CD4-positive, CD25-positive, alpha-beta regulatory T cell (primary cell): ENCODE results near the gene CAPN15. TPM values are rescaled to one million over a fixed set of nuclear protein-coding genes. Genes with fewer than 3 reads are reported as not detected.
"Not testable (repeated sequence)": the region's sequence is repeated elsewhere in the genome, so short reads cannot be mapped to it uniquely, and the experiment has no call there.

Source experiments
- ATAC-seq, 2 donors: fragments of 150-1000 bp; cut with Tn5 transposase; one replicate each; pipeline ENCODE4 v1.10.0; 2021; ENCODE audit warnings: low read depth in 2 of 2, moderate number of reproducible peaks in 2 of 2, moderate library complexity in 1 of 2
- DNase-seq, 3 donors: peaks; one replicate each; pipeline versions ENCODE4 v3.0.0 to v3.0.0-alpha.2; 2012 to 2022; ENCODE audit warnings: mixed read lengths in 1 of 3
- H3K27ac ChIP-seq: one replicate; pipeline ENCODE4 v1.7.0; 2013; ENCODE audit warnings: mild to moderate bottlenecking, low read length; ENCODE audit not compliant: insufficient read depth, poor library complexity, severe bottlenecking
- H3K27me3 ChIP-seq: one replicate; pipeline ENCODE4 v1.7.0; 2013; ENCODE audit warnings: low read length; ENCODE audit not compliant: control insufficient read depth, insufficient read depth
- H3K36me3 ChIP-seq: one replicate; pipeline ENCODE4 v1.7.0; 2013; ENCODE audit warnings: mild to moderate bottlenecking, low read length, moderate library complexity; ENCODE audit not compliant: control insufficient read depth, insufficient read depth
- H3K4me1 ChIP-seq: 2 replicates; pipeline ENCODE4 v1.7.0; 2013; ENCODE audit warnings: mild to moderate bottlenecking, low read length; ENCODE audit not compliant: insufficient read depth, control insufficient read depth, poor library complexity, severe bottlenecking
- H3K4me3 ChIP-seq: one replicate; pipeline ENCODE4 v1.7.0; 2013; ENCODE audit warnings: low read depth, mild to moderate bottlenecking, low read length, moderate library complexity
- H3K9me3 ChIP-seq, 2 experiments: 1 replicate in 1 of 2; 2 replicates in 1 of 2; pipeline ENCODE4 v1.7.0; 2013; ENCODE audit warnings: low read length in 2 of 2, mild to moderate bottlenecking in 1 of 2, moderate library complexity in 1 of 2; ENCODE audit not compliant: control insufficient read depth in 2 of 2
- H3K27ac Mint-ChIP-seq, 3 donors: one replicate each; pipeline ENCODE4 v1.8.0; 2020 to 2022; ENCODE audit warnings: mild to moderate bottlenecking in 3 of 3, mixed read lengths in 3 of 3, moderate library complexity in 2 of 3
- H3K27me3 Mint-ChIP-seq: one replicate; pipeline ENCODE4 v1.8.0; 2022; ENCODE audit warnings: mild to moderate bottlenecking, mixed read lengths
- H3K36me3 Mint-ChIP-seq: one replicate; pipeline ENCODE4 v1.8.0; 2020; ENCODE audit warnings: mixed read lengths
- H3K4me1 Mint-ChIP-seq, 4 donors: one replicate each; pipeline ENCODE4 v1.8.0; 2020 to 2022; ENCODE audit warnings: mixed read lengths in 4 of 4, mild to moderate bottlenecking in 1 of 4
- H3K4me3 Mint-ChIP-seq, 4 donors: one replicate each; pipeline ENCODE4 v1.8.0; 2020 to 2022; ENCODE audit warnings: mild to moderate bottlenecking in 4 of 4, mixed read lengths in 4 of 4, moderate library complexity in 3 of 4
- H3K9me3 Mint-ChIP-seq, 7 donors: one replicate each; pipeline ENCODE4 v1.8.0; 2020 to 2022; ENCODE audit warnings: mixed read lengths in 7 of 7, mild to moderate bottlenecking in 3 of 7, moderate library complexity in 2 of 7
- polyA plus RNA-seq, 4 donors: library from polyadenylated mRNA; unstranded; fragments of 300-500 nt; fragmentation: Illumina TruSeq; gene quantifications; one replicate each; pipeline ENCODE4 v1.2.3, GENCODE V29; 2021
- total RNA-seq: library from RNA; stranded (reverse); gene quantifications from one replicate; pipeline ENCODE4 v1.2.3, GENCODE V29; 2022

The CAPN15 gene
- total and polyA plus RNA-seq, 5 donors from 2014 or later: 3.0 to 82.6 (median 5.8) TPM

DNA sequence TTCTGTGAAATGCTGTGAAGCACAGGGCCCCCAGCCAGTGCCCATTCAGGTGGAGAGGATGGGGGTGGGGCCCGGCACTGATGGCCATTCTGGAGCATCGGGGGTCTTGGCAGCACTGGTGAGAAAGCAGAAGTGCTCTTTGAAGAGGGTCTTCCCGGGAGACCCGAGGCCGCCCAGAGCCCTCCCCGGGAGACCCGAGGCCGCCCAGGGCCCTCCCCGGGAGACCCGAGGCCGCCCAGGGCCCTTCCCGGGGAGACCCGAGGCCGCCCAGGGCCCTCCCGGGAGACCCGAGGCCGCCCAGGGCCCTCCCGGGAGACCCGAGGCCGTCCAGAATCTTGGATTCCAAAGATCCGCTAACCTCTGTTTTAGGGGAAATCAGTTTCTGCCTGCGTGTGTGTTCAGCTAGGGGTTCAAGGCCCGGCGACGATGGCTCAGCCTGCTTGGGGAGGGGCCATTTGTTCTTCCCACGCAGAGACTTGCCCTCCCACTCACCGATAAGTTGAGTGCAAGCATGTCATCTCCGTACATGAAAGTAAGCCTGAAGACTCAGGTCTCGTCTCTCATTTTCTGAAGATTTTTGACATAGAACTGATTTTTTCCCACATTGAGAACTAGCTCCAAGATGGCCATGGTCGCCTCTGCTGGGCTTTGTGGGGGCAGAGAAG is 35.2 kb upstream of the CAPN15 start:
- Histone ChIP-seq H3K36me3 (peaks cover 11% of the 10 kb centered on the region), H3K9me3 (no peaks in the 10 kb centered on the region), H3K4me1 (no peaks in the 10 kb centered on the region), H3K4me3 (no peak overlapping the region), H3K27me3 (no peaks in the 10 kb centered on the region), H3K27ac (no peak overlapping the region)
- no peak overlapping the region for H3K27ac Mint-ChIP-seq
- DNase-seq (no peak), ATAC-seq (no peak)
- peaks cover 0 to 4% (median 0%) of the 10 kb centered on the region in 4 donors for H3K4me1 Mint-ChIP-seq
- no peaks in the 10 kb centered on the region for H3K9me3 Mint-ChIP-seq
- no peak overlapping the region for H3K4me3 Mint-ChIP-seq
- no peaks in the 10 kb centered on the region for H3K27me3 Mint-ChIP-seq
- H3K36me3 Mint-ChIP-seq: peaks cover 19% of the 10 kb centered on the region

DNA sequence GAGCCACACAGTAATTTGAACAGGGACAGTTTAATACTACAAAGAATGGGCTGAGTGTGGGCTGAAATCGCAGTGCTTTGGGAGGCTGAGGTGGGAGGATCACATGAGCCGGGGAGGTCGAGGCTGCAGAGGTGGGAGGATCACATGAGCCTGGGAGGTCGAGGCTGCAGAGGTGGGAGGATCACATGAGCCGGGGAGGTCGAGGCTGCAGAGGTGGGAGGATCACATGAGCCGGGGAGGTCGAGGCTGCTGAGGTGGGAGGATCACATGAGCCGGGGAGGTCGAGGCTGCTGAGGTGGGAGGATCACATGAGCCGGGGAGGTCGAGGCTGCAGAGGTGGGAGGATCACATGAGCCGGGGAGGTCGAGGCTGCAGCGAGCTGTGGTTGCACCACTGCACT is 32.8 kb upstream of the CAPN15 start:
- H3K4me3 Mint-ChIP-seq, H3K9me3 Mint-ChIP-seq, ATAC-seq, H3K4me1 ChIP-seq, H3K27me3 ChIP-seq, H3K4me1 Mint-ChIP-seq, H3K27ac Mint-ChIP-seq, DNase-seq, H3K27me3 Mint-ChIP-seq, H3K9me3 ChIP-seq, H3K4me3 ChIP-seq, H3K36me3 ChIP-seq, H3K27ac ChIP-seq: not testable (repeated sequence)
- H3K36me3 Mint-ChIP-seq: peaks cover 17% of the 10 kb centered on the region

DNA sequence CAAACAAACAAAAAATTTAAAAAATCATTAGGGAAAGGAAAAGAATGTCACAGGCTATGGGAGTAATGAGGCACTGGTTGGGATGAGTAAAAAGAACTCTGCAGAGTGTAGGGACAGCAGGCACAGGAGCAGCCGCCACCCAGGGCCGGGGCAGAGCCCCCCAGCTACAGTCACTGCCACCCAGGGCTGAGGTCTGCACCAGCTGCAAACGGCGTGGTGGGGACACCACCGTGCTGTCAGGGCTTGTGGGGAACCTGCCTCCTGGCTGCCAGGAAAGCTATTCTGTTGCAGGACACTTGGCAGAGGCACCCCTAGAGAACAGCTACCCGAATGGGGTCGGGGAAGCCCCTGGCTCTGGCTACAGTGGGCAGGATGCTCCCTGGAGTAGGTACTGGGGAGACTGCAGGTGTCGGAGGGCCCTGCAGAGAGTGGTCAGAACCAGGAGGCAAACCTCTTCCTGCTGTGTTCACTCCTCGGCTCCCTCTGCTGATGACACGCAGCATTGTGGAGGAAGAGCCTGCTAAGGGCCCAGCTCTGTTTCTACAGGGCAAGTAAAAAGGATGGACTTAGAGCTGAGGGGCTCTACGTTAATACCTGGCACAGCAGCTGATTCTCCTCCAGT is 32.3 kb upstream of the CAPN15 start:
- H3K27ac ChIP-seq: no peak overlapping the region
- ATAC-seq (no peak), DNase-seq (peak in 2 of 3 donors; percentile 13 to 60)
- peak overlapping the region in 1 of 3 donors; percentile 61 for H3K27ac Mint-ChIP-seq
- H3K4me3 Mint-ChIP-seq: no peak overlapping the region
- H3K4me3 ChIP-seq: no peak overlapping the region
- H3K36me3 ChIP-seq: no peaks in the 10 kb centered on the region
- no peaks in the 10 kb centered on the region for H3K27me3 ChIP-seq
- H3K9me3 Mint-ChIP-seq: no peaks in the 10 kb centered on the region
- no peaks in the 10 kb centered on the region for H3K27me3 Mint-ChIP-seq
- H3K9me3 ChIP-seq: no peaks in the 10 kb centered on the region
- peaks cover 0 to 4% (median 0%) of the 10 kb centered on the region in 4 donors for H3K4me1 Mint-ChIP-seq
- H3K4me1 ChIP-seq: no peaks in the 10 kb centered on the region
- peaks cover 17% of the 10 kb centered on the region for H3K36me3 Mint-ChIP-seq

DNA sequence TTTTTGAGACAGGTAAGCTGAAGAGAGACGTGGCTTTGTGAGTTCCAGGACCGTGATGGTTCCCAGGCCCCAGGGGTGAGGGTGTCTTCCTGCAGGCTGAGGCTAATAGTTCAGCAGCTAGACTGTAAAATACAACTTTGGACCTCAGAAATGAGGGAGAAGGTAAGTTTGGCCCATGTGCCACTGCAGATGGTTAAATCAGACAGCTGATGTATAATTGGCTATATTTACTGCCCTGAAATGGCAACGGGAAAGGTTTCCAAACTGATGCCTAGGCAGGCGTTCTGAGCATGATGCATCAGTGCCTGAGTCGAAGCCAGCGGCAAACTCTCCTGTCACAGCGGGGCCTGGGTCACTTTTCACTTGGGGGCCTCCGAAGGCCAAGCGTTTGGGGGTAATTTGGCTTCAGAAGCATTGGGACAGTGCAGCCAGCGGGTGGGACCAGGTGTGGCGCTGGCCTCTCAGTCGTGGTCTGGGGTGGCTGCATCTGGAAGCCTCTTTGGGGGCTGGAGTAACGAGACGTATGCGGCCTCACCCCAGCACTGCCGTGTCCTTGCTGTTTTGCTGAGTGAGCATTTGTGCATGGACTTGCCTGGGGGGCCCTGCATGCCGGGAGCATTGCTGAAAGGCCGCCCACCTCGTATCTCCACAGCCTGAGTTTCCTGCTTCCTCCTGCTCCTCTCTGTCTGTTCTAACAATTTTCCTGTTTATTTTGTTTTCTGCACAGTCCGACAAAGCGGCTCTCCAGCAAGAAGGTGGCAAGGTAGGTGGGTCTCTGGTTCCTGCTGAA is 31.2 kb upstream of the CAPN15 start:
- Histone ChIP-seq H3K9me3 (no peaks in the 10 kb centered on the region), H3K36me3 (no peaks in the 10 kb centered on the region), H3K27me3 (no peaks in the 10 kb centered on the region), H3K4me3 (no peak overlapping the region), H3K4me1 (no peaks in the 10 kb centered on the region), H3K27ac (no peak overlapping the region)
- no peak for ATAC-seq
- Mint-ChIP-seq H3K27me3 (no peaks in the 10 kb centered on the region), H3K36me3 (peaks cover 17% of the 10 kb centered on the region), H3K27ac (no peak overlapping the region), H3K4me3 (peak overlapping the region in 1 of 4 donors; percentile 27), H3K9me3 (no peaks in the 10 kb centered on the region), H3K4me1 (peaks cover 0 to 4% (median 0%) of the 10 kb centered on the region in 4 donors)
- DNase-seq: no peak

GRCh38 chr16:497258-497657 is 30.3 kb upstream of the CAPN15 start:
- H3K27me3 Mint-ChIP-seq: no peaks in the 10 kb centered on the region
- ATAC-seq: no peak
- H3K36me3 Mint-ChIP-seq: peaks cover 12% of the 10 kb centered on the region
- Histone ChIP-seq H3K36me3 (no peaks in the 10 kb centered on the region), H3K27me3 (no peaks in the 10 kb centered on the region), H3K4me3 (no peak overlapping the region), H3K9me3 (no peaks in the 10 kb centered on the region), H3K4me1 (no peaks in the 10 kb centered on the region), H3K27ac (no peak overlapping the region)
- H3K9me3 Mint-ChIP-seq: no peaks in the 10 kb centered on the region
- no peak for DNase-seq
- H3K4me3 Mint-ChIP-seq: no peak overlapping the region
- H3K27ac Mint-ChIP-seq: peak overlapping the region in 1 of 3 donors; percentile 56
- peaks cover 0 to 4% (median 0%) of the 10 kb centered on the region in 4 donors for H3K4me1 Mint-ChIP-seq

- ATAC-seq (no peak), DNase-seq (no peak)
- Histone ChIP-seq H3K4me1 (no peaks in the 10 kb centered on the region), H3K27me3 (no peaks in the 10 kb centered on the region), H3K4me3 (no peak overlapping the region), H3K27ac (no peak overlapping the region), H3K36me3 (no peaks in the 10 kb centered on the region), H3K9me3 (no peaks in the 10 kb centered on the region)
- Mint-ChIP-seq H3K4me3 (no peak overlapping the region), H3K36me3 (peaks cover 12% of the 10 kb centered on the region), H3K4me1 (peaks cover 0 to 3% (median 0%) of the 10 kb centered on the region in 4 donors), H3K9me3 (no peaks in the 10 kb centered on the region), H3K27me3 (no peaks in the 10 kb centered on the region), H3K27ac (peak overlapping the region in 1 of 3 donors; percentile 52)
Measured at GRCh38 chr16:499924-500323, 27.6 kb upstream of the CAPN15 start.

DNA sequence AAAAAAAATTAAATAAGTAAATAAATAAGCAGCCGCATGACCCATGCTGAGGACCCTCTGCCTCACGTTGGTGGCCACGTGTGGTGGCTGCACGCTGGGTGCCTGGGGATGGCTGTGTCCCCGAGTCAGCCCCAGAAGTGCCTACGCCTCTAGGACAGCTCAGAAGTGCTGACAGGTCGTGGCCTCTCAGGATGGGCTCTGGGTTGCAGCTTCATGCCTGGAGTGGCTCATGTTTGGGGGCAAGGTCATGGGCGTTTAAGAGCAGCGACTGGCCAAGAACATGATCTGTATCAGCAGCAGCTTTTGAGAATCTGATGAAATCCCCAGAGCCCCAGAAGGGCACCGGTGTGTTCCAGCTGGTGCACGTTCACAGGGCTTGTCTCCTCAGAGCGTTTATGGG is 26.8 kb upstream of the CAPN15 start:
- DNase-seq (no peak), ATAC-seq (no peak)
- Mint-ChIP-seq H3K4me3 (no peak overlapping the region), H3K27ac (no peak overlapping the region), H3K36me3 (peaks cover 12% of the 10 kb centered on the region), H3K27me3 (no peaks in the 10 kb centered on the region), H3K9me3 (no peaks in the 10 kb centered on the region), H3K4me1 (no peaks in the 10 kb centered on the region)
- Histone ChIP-seq H3K4me1 (no peaks in the 10 kb centered on the region), H3K27ac (no peak overlapping the region), H3K27me3 (no peaks in the 10 kb centered on the region), H3K9me3 (no peaks in the 10 kb centered on the region), H3K4me3 (no peak overlapping the region), H3K36me3 (no peaks in the 10 kb centered on the region)
